Epithelial cell of esophagus (primary cell): Measurements from ENCODE around the gene RBBP4.
"Not testable (repeated sequence)": the region's sequence is repeated elsewhere in the genome, so short reads cannot be mapped to it uniquely, and the experiment has no call there.

Source experiments
- DNase-seq: peaks from one replicate; pipeline ENCODE4 v3.0.0; 2010; ENCODE audit warnings: low read depth
- H3K4me3 ChIP-seq: 2 replicates; pipeline ENCODE4 v1.5.1; 2011; ENCODE audit warnings: mild to moderate bottlenecking, low read length, control low read depth
- CTCF ChIP-seq: IDR thresholded peaks from 2 replicates; pipeline ENCODE4 v1.5.1; 2011; ENCODE audit warnings: low read depth, mild to moderate bottlenecking, low read length, control low read depth, inconsistent platforms; ENCODE audit not compliant: insufficient read depth; ENCODE audit errors: missing control alignments

RBBP4 gene

GRCh38 chr1:32665915-32666314 lies 14.9 kb downstream of the RBBP4 start:
- no peak overlapping the region for H3K4me3 ChIP-seq
- TF ChIP-seq CTCF, result no peak
- DNase-seq, result no peak

GRCh38 chr1:32666901-32667566 lies 16.0 kb downstream of the RBBP4 start:
- no peak for TF ChIP-seq CTCF
- H3K4me3 ChIP-seq, result no peak overlapping the region
- no peak for DNase-seq

- not testable (repeated sequence) for H3K4me3 ChIP-seq, DNase-seq
Measured at GRCh38 chr1:32668716-32669115, 17.7 kb downstream of the RBBP4 start.

GRCh38 chr1:32676945-32677344 lies 25.9 kb downstream of the RBBP4 start:
- H3K4me3 ChIP-seq, result no peak overlapping the region
- DNase-seq, result no peak
- no peak for TF ChIP-seq CTCF

- DNase-seq, H3K4me3 ChIP-seq: not testable (repeated sequence)
Measured at GRCh38 chr1:32679993-32680392, 29.0 kb downstream of the RBBP4 start.

- no peak for TF ChIP-seq CTCF
- no peak for DNase-seq
- no peak overlapping the region for H3K4me3 ChIP-seq
Measured at GRCh38 chr1:32680642-32681041, 29.6 kb downstream of the RBBP4 start.

GRCh38 chr1:32681509-32681908 lies 30.5 kb downstream of the RBBP4 start:
- TF ChIP-seq CTCF, result no peak
- no peak overlapping the region for H3K4me3 ChIP-seq
- no peak for DNase-seq

- no peak overlapping the region for H3K4me3 ChIP-seq
- TF ChIP-seq CTCF, result no peak
- no peak for DNase-seq
Measured at GRCh38 chr1:32681999-32682398, 31.0 kb downstream of the RBBP4 start.
